Fibroblast of skin of right quadriceps (primary cell): Measurements from ENCODE around the gene VDAC2.

ENCODE experiments used
- DNase-seq: peaks from one replicate; pipeline ENCODE4 v3.0.0-alpha.2; 2013

VDAC2 gene

DNA sequence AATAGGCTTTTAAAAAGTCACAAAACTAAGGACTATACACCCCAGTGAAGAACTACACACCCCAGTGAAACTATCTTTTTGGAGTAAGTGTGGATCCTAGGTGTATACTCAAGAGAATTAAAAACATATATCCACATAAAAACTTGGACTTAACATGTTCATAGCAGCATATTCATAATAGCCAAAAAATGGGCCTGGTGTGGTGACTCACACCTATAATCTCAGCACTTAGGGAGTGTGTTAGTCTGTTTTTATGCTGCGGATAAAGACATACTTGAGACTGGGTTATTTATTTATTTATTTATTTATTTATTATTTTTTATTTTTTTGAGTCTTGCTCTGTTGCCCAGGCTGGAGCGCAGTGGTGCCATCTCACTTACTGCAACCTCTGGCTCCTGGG is 44.1 kb downstream of the VDAC2 start:
- DNase-seq = no peak

DNA sequence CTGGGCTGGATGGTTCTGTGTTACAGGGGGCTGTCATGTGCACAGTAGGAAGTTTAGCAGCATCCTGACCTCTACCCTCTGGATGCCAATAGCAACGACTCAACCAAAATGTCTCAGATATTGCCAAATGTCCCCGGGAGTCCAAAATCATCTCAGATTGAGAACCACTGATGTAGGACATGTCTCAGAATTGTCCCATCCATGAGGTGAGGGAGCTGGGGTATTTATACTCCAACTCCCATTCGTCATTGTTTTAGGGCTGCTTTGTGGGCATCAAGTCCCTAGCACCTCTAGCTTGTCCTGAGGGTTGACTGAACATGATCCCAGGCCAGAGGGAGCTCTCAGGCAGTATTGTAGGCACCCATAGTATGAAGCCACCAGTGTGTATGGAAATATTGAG is 50.4 kb downstream of the VDAC2 start:
- DNase-seq = no peak

DNA sequence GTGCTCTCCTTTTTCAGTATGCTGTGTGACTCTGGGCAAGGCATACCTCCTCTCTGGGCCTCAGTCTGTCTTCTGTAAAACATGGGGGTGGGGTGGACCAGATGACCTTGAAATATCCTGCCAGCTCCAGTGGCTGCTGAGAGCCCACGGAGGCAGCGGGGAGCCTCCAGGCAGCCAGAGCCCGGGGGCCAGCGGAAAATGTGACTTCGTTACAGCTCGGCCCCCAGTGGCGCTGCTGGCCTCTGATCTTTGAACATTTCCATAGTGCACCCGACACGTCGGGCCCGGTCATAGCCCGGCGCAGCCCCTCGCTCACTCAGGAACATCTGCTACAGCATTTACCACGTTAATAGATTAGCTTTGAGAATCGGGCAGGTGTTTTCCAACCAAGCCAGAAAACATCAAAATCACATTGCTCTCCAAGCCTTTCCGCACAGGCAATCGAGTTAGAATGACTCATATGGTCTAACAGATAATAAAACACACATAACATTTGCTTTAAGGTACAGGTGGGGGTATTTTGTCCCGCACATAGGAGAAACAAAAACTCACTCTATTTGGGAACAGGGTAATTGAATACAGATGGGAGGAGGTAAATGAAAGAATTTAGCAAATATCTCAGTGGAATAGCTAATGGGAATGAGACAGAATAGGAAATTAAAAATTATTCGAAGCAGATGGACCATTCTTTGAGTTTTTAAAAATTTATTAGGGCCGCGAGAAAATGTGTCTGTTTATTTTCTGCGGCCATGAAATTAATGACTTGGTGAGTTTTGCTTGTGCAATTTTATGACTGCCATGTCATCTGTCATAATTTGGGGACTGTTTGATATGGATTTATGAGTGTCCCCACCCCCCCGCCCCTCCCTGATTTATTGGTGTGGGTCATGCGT is 51.5 kb downstream of the VDAC2 start:
- peak; percentile 53 for DNase-seq

DNA sequence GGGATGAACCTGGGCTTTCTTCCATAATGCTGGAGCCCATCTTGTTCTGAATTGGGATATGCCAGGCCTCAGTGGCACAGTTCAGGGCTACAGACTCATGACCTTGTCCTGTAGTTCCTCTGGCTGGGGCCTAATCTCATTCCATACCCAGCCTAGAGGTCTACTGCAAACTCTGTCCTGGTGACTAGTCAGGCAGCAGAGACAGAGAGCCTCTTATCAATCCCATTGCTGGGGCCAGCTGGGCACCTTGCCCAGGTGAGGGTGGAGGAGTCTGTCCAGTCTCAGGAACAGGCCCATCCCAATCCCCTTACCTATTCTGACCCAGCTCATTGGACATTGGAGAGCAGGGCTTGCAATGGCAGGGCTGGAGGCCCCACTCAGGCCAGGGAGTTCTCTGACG is 53.2 kb downstream of the VDAC2 start:
- no peak for DNase-seq

DNA sequence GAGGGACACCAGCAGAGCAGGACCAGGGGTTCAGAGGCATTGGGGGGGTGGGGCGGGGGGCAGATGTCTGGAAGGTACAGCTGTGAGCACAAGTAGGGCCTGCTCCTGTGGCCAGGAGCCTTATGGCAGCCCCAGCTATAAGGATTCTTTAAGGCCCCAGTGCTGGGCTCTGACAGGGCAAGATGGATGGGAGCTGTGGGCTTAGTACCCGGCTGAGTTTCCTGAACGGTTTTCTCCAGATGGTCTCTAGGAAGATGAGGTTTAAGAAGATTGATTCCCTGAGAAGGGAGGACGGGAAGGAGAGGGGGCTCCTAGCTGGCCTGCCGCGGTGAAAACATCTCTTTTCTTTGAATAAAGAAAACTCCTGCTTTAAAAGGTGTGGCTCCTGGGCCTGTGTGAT is 55.3 kb downstream of the VDAC2 start:
- no peak for DNase-seq

DNA sequence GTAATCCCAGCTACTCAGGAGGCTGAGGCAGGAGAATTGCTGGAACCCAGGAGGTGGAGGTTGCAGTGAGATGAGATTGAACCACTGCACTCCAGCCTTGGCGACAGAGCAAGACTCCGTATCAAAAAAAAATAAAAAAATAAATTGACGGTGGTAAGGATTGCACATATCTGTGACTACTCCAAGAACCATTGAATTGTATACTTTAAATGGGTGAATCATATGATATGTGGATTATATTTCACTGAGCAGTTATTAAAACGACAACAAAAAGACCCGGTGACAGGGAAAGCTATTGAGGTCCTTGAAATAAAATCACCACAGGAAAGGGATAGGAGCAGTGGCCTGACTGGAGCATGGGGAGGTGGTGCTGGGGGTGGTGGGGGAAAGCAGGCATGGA is 56.3 kb downstream of the VDAC2 start:
- DNase-seq = no peak

DNA sequence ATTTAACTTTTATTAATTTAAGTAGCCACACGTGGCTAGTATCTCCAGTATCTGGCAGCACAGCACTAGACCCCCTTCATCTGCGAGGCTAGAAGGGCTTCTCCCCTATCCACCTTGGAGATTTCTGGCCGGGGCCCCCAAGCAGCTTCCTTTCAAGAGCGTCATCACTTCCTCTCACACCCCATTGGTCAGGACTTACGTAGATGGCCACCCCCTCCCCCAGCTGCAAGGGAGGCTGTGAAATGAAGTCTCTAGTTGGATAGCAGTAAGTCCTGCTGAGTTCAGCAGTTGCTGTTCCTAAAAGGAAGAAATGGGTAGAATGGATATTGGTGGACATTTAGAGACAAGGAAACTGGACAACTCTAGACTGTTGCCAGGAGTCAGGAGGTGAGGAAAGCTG is 59.0 kb downstream of the VDAC2 start:
- DNase-seq = no peak

DNA sequence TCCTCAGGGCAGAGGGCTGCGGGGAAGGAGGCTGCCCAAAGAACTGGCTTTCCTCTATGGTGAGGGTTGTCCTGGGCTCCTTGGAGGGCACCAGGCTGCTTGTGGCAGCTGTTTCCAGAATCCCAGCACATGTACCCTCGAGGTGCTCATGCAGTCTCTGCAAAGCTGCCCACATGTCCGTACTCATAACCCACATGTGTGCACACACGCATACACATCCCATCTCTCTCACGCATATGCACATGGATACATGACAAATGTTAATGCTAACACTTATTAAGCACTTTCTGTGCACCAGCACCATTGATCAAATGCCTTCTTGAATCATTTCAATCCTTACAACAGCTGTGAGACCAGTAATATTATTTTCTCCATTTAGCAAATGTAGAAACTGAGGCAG is 61.5 kb downstream of the VDAC2 start:
- DNase-seq = no peak

DNA sequence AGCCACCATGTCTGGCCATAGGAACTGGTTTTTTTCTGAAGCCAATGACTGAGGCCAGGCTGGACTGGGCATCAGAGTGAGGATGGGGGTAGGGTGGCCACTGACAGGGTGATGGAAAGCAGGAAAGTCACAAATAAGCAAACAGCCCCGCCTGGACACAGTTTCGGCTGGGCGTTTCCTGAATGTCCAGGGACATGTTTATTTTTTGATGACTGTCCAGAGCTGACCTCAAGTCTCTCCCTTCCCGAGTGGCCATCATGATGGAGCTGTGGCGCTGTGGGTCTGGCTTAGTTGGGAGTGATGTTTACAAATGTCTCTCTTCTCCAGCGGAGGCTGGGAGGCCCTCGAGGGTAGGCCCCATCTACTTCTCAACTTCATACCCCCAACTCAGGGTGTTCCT is 62.3 kb downstream of the VDAC2 start:
- DNase-seq = no peak

DNA sequence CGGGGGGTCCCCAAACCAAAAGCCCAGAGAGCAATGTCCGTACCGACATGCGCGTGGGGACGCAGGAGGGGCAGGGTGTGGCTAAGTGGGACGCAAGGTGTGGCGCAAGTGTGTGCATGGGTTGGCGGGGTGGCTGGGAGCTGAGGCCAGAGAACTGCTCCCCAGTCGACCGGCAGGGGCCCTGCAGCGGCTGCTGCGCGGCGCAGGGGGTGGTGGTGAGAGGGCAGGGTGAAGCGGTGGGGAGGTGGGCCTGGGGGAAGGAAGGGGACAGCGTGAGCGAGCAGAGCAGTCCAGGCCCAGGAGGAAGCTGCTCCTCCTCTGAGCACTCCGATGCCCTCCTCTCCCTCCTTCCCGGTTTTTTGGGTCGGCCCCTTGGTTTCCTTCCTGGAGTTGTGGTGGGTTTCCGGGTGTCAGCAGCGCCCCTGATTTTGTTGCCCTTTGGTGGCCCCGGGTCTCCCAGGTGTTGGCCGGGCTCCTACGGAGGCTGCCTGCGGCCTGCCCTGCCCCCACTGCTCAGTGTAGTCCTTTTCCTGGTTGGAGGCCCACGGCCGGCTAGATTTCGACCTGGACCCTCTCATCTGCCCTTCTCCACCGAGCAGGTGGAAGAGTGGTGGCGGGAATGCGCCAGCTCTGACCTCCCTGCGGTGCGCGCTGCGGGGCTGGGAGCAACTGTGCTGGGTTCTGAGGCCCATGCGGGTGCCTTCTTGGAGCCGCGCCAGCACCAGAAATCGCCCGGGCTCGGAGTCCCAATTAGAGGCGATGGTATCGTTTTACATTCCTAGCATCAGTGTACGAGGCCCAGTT is 65.7 kb downstream of the VDAC2 start:
- no peak for DNase-seq

DNA sequence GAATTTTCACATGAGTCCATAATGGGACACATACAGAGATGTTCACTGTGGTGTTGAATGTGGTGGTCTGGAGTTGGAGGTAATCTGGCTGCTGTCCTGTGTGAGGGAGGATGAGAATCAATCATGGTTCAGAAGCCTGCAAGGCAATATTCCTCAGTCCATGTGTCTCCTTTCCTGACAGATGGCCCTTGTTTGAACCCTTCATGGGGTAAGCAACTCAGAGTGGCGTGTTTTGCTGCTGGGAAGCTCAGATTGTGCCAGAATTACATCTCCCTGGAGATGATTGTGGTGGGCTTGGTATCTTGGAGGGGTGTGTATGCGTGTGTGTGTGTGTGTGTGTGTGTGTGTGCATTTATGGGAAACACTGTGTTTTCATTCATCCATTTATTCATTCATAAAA is 69.6 kb downstream of the VDAC2 start:
- peak; percentile 34 for DNase-seq
